Sciatic nerve (tissue), 2 donors: ENCODE data around the gene SLC25A5. TPM values are rescaled to one million over a fixed set of nuclear protein-coding genes. Genes with fewer than 3 reads are reported as not detected.
A peak's percentile ranks its signal among the peaks of the same experiment; 100 is the strongest.
"Not testable (repeated sequence)": the region's sequence is repeated elsewhere in the genome, so short reads cannot be mapped to it uniquely, and the experiment has no call there.

Experiments used
- ATAC-seq: fragments of 200-7000 bp; cut with Tn5 transposase; one replicate; pipeline ENCODE4 v1.9.1; 2020; ENCODE audit warnings: mild to moderate bottlenecking, moderate library complexity
- DNase-seq: peaks from one replicate; pipeline ENCODE4 v3.0.0-alpha.2; 2020; ENCODE audit warnings: low spot score
- intact Hi-C: fragments of 100-400 bp; cut with DNase I; formaldehyde crosslinking; loops from one replicate; pipeline ENCODE4 v1.14.2; 2022
- total RNA-seq: library from RNA; stranded (reverse); fragmentation: NEBNext Ultra II Directional; extraction: Animal tissue kit (Norgen Biotek cat#: 25700); gene quantifications from one replicate; pipeline ENCODE4 v1.2.1, GENCODE V29; 2021
- donor health status: DM: no; HTN: no; CAD: no.
- donor health status: DM: no; HTN: no; CAD: no.

SLC25A5 gene
- total RNA-seq, 1 donor from 2014 or later: 73.2 TPM

- ATAC-seq (no peak), DNase-seq (no peak)
- intact Hi-C loops: no loop called here
These were observed 32.0 kb downstream of the SLC25A5 start for GRCh38 chrX:119500061-119500800.

- ATAC-seq (no peak), DNase-seq (no peak)
- intact Hi-C loops: no loop called here
These were observed 33.4 kb downstream of the SLC25A5 start for GRCh38 chrX:119501511-119502148.

- intact Hi-C loops: no loop called here
- ATAC-seq (peak; percentile 58), DNase-seq (no peak)
These were observed 34.7 kb downstream of the SLC25A5 start for GRCh38 chrX:119502727-119503483.

GRCh38 chrX:119503484-119503861, 35.2 kb downstream of the SLC25A5 start:
- no peak for DNase-seq
- intact Hi-C loops: no loop called here
- peak; percentile 76 for ATAC-seq

- ATAC-seq, DNase-seq, intact Hi-C loops: not testable (repeated sequence)
These were observed 36.9 kb downstream of the SLC25A5 start for GRCh38 chrX:119505145-119505544.

GRCh38 chrX:119505945-119506344, 37.7 kb downstream of the SLC25A5 start:
- intact Hi-C loops: no loop called here
- no peak for ATAC-seq
- no peak for DNase-seq

GRCh38 chrX:119507206-119507605, 39.0 kb downstream of the SLC25A5 start:
- intact Hi-C loops: no loop called here
- ATAC-seq: no peak
- DNase-seq: no peak

GRCh38 chrX:119512146-119512800, 44.0 kb downstream of the SLC25A5 start:
- DNase-seq: peak; percentile 55

GRCh38 chrX:119516157-119516702, 48.0 kb downstream of the SLC25A5 start:
- intact Hi-C loops: no loop called here
- no peak for DNase-seq
- peak; percentile 77 for ATAC-seq

More at GRCh38 chrX:119512146-119512800, 44.0 kb downstream of the SLC25A5 start:
- intact Hi-C loops: no loop called here
- peak; percentile 92 for ATAC-seq

- intact Hi-C loops: no loop called here
- DNase-seq (no peak), ATAC-seq (no peak)
These were observed 50.1 kb downstream of the SLC25A5 start for GRCh38 chrX:119518371-119518770.

Other genes with a start within 250 kb of the SLC25A5 start
- 131 TPM for gene PGRMC1, start 232.2 kb upstream of the SLC25A5 start, total RNA-seq
- 20.3 TPM for gene SLC25A43, start 69.1 kb upstream of the SLC25A5 start, total RNA-seq
- 21.3 TPM for gene STEEP1, start 97.0 kb downstream of the SLC25A5 start, total RNA-seq
- 47.6 TPM for gene UBE2A, start 106.1 kb downstream of the SLC25A5 start, total RNA-seq
- 9.8 TPM for gene NKRF, start 138.0 kb downstream of the SLC25A5 start, total RNA-seq
- gene SEPTIN6, start 224.7 kb downstream of the SLC25A5 start, total RNA-seq: 33.0 TPM